Colonic mucosa (tissue), 4 donors: ENCODE measurements around the gene TENT4B. TPM values are rescaled to one million over a fixed set of nuclear protein-coding genes. Genes with fewer than 3 reads are reported as not detected.

ENCODE experiments used
- DNase-seq: peaks from one replicate; pipeline ENCODE4 v3.0.0-alpha.2; 2020
- H3K27ac ChIP-seq: fragments of 200-600 bp; one replicate; pipeline ENCODE4 v1.8.0; 2021
- H3K27me3 ChIP-seq: fragments of 200-600 bp; one replicate; pipeline ENCODE4 v1.8.0; 2021
- H3K36me3 ChIP-seq: fragments of 200-600 bp; one replicate; pipeline ENCODE4 v1.8.0; 2021
- H3K4me1 ChIP-seq: fragments of 200-600 bp; one replicate; pipeline ENCODE4 v1.8.0; 2021; ENCODE audit warnings: mild to moderate bottlenecking
- H3K4me3 ChIP-seq: fragments of 200-600 bp; one replicate; pipeline ENCODE4 v1.8.0; 2021
- H3K9ac ChIP-seq, 2 donors: one replicate each; pipeline ENCODE4 v1.7.0; 2013; ENCODE audit warnings: control low read depth in 2 of 2, low read depth in 2 of 2, low read length in 2 of 2
- H3K9me3 ChIP-seq: fragments of 200-600 bp; one replicate; pipeline ENCODE4 v1.8.0; 2021
- intact Hi-C: fragments of 100-400 bp; cut with DNase I; formaldehyde crosslinking; loops from one replicate; pipeline ENCODE4 v1.14.1; 2022
- total RNA-seq, 2 donors: library from RNA; stranded (reverse); fragmentation: NEBNext Ultra II Directional in 1 of 2; extraction: Animal tissue kit (Norgen Biotek cat#: 25700) in 1 of 2; gene quantifications; one replicate each; pipeline ENCODE4 v1.2.1, GENCODE V29; 2021
- TF ChIP-seq, protein P1 (sequence below): fragments of 200-600 bp; IDR thresholded peaks from one replicate; pipeline ENCODE4 v1.8.0; 2022; ENCODE audit warnings: antibody characterized with exemption, mild to moderate bottlenecking
- donor health status: healthy.
- donor health status: DM: no; HTN: no; CAD: no.
- donor health status: DM: no; HTN: no; CAD: no.

TENT4B gene
- total RNA-seq, 2 donors from 2014 or later: 13.5 to 15.6 TPM

DNA sequence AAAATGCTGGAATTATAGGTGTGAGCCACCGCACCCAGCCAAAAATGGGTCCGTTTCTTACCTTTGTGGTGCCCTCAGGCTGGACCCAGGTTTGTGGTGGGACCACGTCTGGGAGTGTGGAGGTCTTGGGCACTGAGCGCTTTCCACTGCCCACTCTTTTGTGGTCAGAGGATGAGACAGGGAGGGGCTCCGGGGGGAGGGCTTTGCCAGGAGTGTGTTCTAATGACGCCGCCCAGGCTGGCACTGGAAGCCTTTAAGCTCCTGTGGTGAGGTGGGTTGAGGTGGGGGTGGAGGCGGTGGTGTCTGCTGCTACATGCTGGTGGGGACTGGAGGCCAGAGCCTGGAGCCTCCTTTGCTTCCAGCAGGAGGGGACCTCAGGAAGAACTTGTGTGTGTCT is 100.4 kb downstream of the TENT4B start:
- Histone ChIP-seq H3K9ac (no peak overlapping the region), H3K4me1 (peaks cover 6% of the 10 kb centered on the region), H3K36me3 (no peaks in the 10 kb centered on the region), H3K9me3 (no peaks in the 10 kb centered on the region), H3K4me3 (no peak overlapping the region), H3K27ac (no peak overlapping the region), H3K27me3 (no peaks in the 10 kb centered on the region)
- TF ChIP-seq, protein P1, sequence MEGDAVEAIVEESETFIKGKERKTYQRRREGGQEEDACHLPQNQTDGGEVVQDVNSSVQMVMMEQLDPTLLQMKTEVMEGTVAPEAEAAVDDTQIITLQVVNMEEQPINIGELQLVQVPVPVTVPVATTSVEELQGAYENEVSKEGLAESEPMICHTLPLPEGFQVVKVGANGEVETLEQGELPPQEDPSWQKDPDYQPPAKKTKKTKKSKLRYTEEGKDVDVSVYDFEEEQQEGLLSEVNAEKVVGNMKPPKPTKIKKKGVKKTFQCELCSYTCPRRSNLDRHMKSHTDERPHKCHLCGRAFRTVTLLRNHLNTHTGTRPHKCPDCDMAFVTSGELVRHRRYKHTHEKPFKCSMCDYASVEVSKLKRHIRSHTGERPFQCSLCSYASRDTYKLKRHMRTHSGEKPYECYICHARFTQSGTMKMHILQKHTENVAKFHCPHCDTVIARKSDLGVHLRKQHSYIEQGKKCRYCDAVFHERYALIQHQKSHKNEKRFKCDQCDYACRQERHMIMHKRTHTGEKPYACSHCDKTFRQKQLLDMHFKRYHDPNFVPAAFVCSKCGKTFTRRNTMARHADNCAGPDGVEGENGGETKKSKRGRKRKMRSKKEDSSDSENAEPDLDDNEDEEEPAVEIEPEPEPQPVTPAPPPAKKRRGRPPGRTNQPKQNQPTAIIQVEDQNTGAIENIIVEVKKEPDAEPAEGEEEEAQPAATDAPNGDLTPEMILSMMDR: no peak
- intact Hi-C loops: no loop called here
- no peak for DNase-seq

DNA sequence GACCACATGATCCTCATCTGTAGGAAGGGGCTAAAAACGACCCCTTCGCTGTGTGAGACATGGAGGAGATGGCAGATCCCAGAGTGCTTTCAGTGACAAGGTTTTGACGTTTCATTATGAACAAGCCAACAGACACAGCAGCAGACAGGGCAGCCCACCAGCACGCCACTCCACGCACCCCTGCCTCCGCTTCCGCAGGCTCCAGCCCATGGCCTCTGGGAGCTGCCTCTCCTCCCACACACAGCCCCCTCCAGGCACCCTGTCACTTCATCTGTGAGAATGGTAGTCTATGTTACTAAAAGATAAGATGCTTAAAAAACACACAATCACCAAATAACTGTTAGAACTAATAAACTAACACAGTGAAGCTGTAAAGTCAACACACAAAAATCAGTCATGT is 101.0 kb downstream of the TENT4B start:
- Histone ChIP-seq H3K27ac (no peak overlapping the region), H3K9me3 (no peaks in the 10 kb centered on the region), H3K36me3 (no peaks in the 10 kb centered on the region), H3K27me3 (no peaks in the 10 kb centered on the region), H3K4me1 (peaks cover 10% of the 10 kb centered on the region), H3K9ac (no peak overlapping the region), H3K4me3 (no peak overlapping the region)
- intact Hi-C loops: no loop called here
- no peak for DNase-seq
- TF ChIP-seq, protein P1: no peak

DNA sequence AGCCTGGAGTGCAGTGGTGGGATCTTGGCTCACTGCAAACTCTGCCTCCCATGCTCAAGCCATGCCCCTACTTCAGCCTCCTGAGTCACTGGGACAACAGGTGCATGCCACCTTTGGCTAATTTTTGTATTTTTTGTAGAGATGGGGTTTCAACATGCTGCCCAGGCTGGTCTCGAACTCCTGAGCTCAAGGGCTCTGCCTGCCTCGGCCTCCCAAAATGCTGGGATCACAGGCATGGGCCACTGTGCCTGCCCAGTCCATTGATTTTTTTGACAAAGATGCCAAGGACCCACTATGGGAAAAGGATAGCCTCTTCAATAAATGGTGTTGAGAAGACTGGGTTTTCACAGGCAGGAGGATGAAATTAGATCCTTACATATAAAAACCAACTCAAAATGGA is 102.4 kb downstream of the TENT4B start:
- H3K27ac ChIP-seq: no peak overlapping the region
- DNase-seq: no peak
- no peak overlapping the region for H3K4me3 ChIP-seq
- no peaks in the 10 kb centered on the region for H3K27me3 ChIP-seq
- no peak overlapping the region for H3K9ac ChIP-seq
- TF ChIP-seq, protein P1: no peak
- H3K9me3 ChIP-seq: no peaks in the 10 kb centered on the region
- H3K36me3 ChIP-seq: no peaks in the 10 kb centered on the region
- peaks cover 11% of the 10 kb centered on the region for H3K4me1 ChIP-seq
- intact Hi-C loops: no loop called here

DNA sequence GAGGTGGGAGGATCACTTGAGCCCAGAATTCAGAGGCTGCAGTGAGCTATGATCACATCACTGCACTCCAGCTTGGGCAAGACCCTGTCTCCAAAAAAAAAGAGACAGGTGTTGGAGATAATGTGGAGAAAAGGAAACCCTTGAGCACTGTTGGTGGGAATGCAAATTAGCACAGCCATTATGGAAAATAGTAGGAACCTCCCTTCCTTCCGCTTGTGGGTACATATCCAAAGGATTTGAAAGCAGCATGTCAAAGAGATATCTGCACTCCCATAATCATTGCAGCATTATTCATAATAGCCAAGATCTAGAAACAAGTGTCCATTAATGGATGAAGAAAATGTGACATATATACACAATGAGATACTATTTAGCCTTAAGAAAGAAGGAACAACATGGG is 103.5 kb downstream of the TENT4B start:
- Histone ChIP-seq H3K9me3 (no peaks in the 10 kb centered on the region), H3K36me3 (no peaks in the 10 kb centered on the region), H3K4me3 (no peak overlapping the region), H3K4me1 (peaks cover 19% of the 10 kb centered on the region), H3K27me3 (no peaks in the 10 kb centered on the region), H3K27ac (no peak overlapping the region), H3K9ac (no peak overlapping the region)
- intact Hi-C loops: no loop called here
- TF ChIP-seq, protein P1: no peak
- no peak for DNase-seq

DNA sequence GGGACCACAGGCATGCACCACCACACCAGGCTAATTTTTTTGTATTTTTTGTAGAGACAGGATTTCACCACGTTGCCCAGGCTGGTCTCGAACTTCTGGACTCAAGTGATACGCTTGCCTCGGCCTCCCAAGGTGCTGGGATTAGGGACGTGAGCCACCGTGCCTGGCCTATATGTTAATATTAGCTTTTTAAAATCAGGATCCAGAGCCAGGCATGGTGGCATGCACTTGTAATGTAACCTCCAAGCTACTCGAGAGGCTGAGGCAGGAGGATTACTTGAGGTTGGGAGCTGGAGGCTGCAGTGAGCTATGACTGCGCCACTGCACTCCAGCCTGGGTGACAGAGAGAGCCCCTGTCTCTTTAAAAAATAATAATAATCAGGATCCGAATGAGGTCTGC is 104.8 kb downstream of the TENT4B start:
- H3K9ac ChIP-seq: no peak overlapping the region
- H3K27me3 ChIP-seq: no peaks in the 10 kb centered on the region
- no peak overlapping the region for H3K27ac ChIP-seq
- H3K36me3 ChIP-seq: no peaks in the 10 kb centered on the region
- intact Hi-C loops: no loop called here
- no peaks in the 10 kb centered on the region for H3K9me3 ChIP-seq
- DNase-seq: no peak
- no peak overlapping the region for H3K4me3 ChIP-seq
- TF ChIP-seq, protein P1: no peak
- peaks cover 22% of the 10 kb centered on the region for H3K4me1 ChIP-seq
